ENCODE results near the gene ACCS. TPM values are rescaled to one million over a fixed set of nuclear protein-coding genes. Genes with fewer than 3 reads are reported as not detected.

ACCS gene
- polyA plus RNA-seq, 1 experiment = 7.0 TPM

DNA sequence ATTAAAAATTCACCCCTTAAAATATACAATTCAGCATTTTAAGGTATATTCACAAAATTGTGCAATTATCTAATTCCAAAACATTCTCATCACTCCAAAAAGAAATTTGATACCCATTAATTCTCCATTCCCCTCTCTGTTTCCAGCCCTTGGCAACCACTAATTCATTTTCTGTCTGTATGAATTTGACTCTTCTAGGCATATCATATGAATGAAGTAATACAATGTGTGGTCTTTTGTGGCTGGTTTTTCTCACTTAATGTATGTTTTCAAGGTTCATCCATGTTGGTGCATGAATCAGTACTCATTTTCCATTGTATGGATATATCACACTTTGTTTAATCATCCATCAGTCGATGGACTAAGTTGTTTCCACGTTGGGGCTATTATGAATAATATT is 47.2 kb upstream of the ACCS start:
- Histone ChIP-seq H3K27ac (ENCODE audit: low read depth, low read length) (no peak overlapping the region), H3K4me3 (ENCODE audit: low read depth, low read length) (no peak overlapping the region), H3K27me3 (ENCODE audit: control insufficient read depth, insufficient read depth, low read length) (no peaks in the 10 kb centered on the region), H3K9me3 (ENCODE audit: control insufficient read depth, insufficient read depth, low read length) (no peaks in the 10 kb centered on the region)
- no peak for DNase-seq (ENCODE audit: low read depth, low spot score)
- ChIA-PET POLR2A (no interaction called here), CTCF (no interaction called here)
- TF ChIP-seq, protein P1, sequence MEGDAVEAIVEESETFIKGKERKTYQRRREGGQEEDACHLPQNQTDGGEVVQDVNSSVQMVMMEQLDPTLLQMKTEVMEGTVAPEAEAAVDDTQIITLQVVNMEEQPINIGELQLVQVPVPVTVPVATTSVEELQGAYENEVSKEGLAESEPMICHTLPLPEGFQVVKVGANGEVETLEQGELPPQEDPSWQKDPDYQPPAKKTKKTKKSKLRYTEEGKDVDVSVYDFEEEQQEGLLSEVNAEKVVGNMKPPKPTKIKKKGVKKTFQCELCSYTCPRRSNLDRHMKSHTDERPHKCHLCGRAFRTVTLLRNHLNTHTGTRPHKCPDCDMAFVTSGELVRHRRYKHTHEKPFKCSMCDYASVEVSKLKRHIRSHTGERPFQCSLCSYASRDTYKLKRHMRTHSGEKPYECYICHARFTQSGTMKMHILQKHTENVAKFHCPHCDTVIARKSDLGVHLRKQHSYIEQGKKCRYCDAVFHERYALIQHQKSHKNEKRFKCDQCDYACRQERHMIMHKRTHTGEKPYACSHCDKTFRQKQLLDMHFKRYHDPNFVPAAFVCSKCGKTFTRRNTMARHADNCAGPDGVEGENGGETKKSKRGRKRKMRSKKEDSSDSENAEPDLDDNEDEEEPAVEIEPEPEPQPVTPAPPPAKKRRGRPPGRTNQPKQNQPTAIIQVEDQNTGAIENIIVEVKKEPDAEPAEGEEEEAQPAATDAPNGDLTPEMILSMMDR (IDR thresholded peaks at IDR 0.05; ENCODE audit: low read depth, low read length) = no peak

DNA sequence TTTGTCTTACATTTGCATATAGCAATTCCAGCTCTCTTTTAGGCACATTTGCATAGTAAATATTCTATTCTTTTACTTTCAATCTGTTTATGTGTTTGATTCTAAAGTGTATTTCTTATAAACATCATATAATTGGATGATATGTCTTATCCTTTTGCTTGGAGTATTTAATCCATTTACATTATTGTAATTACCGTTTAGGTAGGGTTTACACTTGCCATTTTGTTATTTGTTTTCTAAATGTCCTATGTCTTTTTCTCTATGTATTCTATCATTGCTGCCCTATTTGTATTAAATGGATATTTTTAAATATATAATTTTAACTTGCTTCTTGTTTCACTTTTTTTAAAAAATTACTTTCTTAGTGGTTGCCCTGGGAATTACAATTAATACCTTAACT is 41.1 kb upstream of the ACCS start:
- Histone ChIP-seq H3K27me3 (ENCODE audit: control insufficient read depth, insufficient read depth, low read length) (peaks cover 6% of the 10 kb centered on the region), H3K27ac (ENCODE audit: low read depth, low read length) (no peak overlapping the region), H3K9me3 (ENCODE audit: control insufficient read depth, insufficient read depth, low read length) (no peaks in the 10 kb centered on the region), H3K4me3 (ENCODE audit: low read depth, low read length) (no peak overlapping the region)
- POLR2A ChIA-PET = no interaction called here
- DNase-seq (ENCODE audit: low read depth, low spot score) = no peak
- TF ChIP-seq, protein P1 (IDR thresholded peaks at IDR 0.05; ENCODE audit: low read depth, low read length) = no peak
- CTCF ChIA-PET = no interaction called here

DNA sequence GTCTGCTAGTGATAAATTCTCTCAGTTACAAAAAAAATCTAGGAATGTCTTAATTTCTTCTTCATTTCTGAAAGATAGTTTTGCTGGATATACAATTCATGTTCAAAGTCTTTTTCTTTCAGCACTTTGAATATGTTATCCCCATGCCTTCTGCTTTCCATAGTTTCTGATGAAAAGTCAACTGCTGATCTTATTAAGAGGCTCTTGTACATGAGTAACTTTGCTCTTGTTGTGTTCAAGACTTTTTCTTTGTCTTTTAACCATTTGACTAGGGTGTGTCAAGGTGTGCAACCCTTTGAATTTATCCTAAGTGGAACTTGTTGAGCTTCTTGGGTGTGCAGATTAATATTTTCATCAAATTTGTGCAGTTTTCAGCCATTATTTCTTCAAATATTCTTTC is 40.3 kb upstream of the ACCS start:
- CTCF ChIA-PET = no interaction called here
- POLR2A ChIA-PET = no interaction called here
- no peak overlapping the region for H3K4me3 ChIP-seq (ENCODE audit: low read depth, low read length)
- no peak overlapping the region for H3K27ac ChIP-seq (ENCODE audit: low read depth, low read length)
- peaks cover 6% of the 10 kb centered on the region for H3K27me3 ChIP-seq (ENCODE audit: control insufficient read depth, insufficient read depth, low read length)
- TF ChIP-seq, protein P1 (IDR thresholded peaks at IDR 0.05; ENCODE audit: low read depth, low read length) = no peak
- DNase-seq (ENCODE audit: low read depth, low spot score) = no peak
- H3K9me3 ChIP-seq (ENCODE audit: control insufficient read depth, insufficient read depth, low read length) = no peaks in the 10 kb centered on the region

DNA sequence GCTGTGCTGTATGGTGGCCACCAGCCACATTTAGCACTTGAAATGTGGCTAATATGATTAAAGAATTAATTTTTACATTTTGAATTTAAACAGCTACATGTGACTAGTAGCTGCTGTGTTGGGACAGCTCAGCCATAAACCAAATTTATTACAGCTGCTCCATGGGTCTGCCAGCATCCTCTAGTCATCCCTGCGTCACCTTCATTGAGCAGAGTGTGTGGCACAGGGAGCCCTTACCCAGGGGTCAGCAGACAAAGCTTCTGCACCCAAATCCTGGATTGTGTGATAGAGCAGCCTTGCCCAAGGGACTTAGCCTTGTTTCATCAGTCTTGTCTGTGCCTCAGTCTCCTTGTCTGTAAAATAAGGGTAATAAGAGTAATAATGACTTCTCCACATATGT is 37.7 kb upstream of the ACCS start:
- Histone ChIP-seq H3K27me3 (ENCODE audit: control insufficient read depth, insufficient read depth, low read length) (peaks cover 6% of the 10 kb centered on the region), H3K4me3 (ENCODE audit: low read depth, low read length) (no peak overlapping the region), H3K9me3 (ENCODE audit: control insufficient read depth, insufficient read depth, low read length) (no peaks in the 10 kb centered on the region), H3K27ac (ENCODE audit: low read depth, low read length) (no peak overlapping the region)
- ChIA-PET POLR2A (no interaction called here), CTCF (interaction anchor here (1.9 kb wide), 1 partner anchor 139 kb away, joined by 7 read pairs; no protein-coding TSS in a partner anchor)
- no peak for DNase-seq (ENCODE audit: low read depth, low spot score)
- TF ChIP-seq, protein P1 (IDR thresholded peaks at IDR 0.05; ENCODE audit: low read depth, low read length) = no peak

DNA sequence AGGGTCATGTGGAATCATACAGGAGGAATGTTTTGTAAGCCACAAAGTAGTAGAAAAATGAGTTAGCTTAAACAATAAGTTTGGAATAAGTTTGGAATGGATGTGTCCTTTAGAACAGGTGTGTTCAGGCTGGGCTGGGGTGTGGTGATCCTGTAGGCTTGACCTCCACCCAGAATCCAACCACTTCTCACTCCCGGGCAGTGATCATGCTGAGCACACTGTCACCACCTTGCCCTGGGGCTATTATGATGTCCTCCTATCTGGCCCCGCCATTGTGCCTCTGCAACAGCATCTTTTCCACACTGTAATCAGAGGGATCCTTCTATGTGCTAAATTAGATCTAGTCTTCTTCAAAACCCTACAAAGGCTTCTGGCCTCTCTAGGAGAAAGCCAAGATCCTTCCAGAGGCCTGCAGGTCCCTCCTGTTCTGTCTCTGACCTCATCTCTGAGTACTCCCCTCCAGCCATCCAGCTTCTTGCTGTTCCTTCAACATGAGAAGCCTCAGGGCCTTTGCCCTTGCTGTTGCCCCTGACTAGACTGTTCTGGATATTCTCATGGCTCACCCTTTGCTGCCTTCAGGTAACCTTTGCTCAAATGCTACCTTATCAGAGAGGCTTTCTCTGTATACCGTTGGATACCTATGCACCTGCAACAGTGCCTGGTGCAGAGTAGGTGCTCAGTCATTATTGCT is 37.1 kb upstream of the ACCS start:
- DNase-seq (ENCODE audit: low read depth, low spot score) = no peak
- H3K4me3 ChIP-seq (ENCODE audit: low read depth, low read length) = no peak overlapping the region
- TF ChIP-seq, protein P1 (IDR thresholded peaks at IDR 0.05; ENCODE audit: low read depth, low read length) = no peak
- CTCF ChIA-PET = interaction anchor here (1.9 kb wide), 1 partner anchor 139 kb away, joined by 7 read pairs; no protein-coding TSS in a partner anchor
- H3K9me3 ChIP-seq (ENCODE audit: control insufficient read depth, insufficient read depth, low read length) = no peaks in the 10 kb centered on the region
- POLR2A ChIA-PET = no interaction called here
- H3K27me3 ChIP-seq (ENCODE audit: control insufficient read depth, insufficient read depth, low read length) = peaks cover 6% of the 10 kb centered on the region
- H3K27ac ChIP-seq (ENCODE audit: low read depth, low read length) = no peak overlapping the region

Data from AG04450 (cell line).